Measurements from ENCODE around the gene SF1.

SF1 gene

GRCh38 chr11:64722141-64723065 lies 55.9 kb downstream of the SF1 start:
- DNase-seq: no peak

- no peak for DNase-seq
Observed at GRCh38 chr11:64721359-64721699, 57.0 kb downstream of the SF1 start.

GRCh38 chr11:64720640-64721358 lies 57.5 kb downstream of the SF1 start:
- DNase-seq: no peak

GRCh38 chr11:64720167-64720566 lies 58.2 kb downstream of the SF1 start:
- DNase-seq: no peak

GRCh38 chr11:64719406-64719805 lies 58.9 kb downstream of the SF1 start:
- no peak for DNase-seq

GRCh38 chr11:64718780-64719124 lies 59.6 kb downstream of the SF1 start:
- DNase-seq: no peak

- DNase-seq: no peak
Observed at GRCh38 chr11:64718084-64718779, 60.1 kb downstream of the SF1 start.

- DNase-seq: no peak
Observed at GRCh38 chr11:64717268-64717578, 61.1 kb downstream of the SF1 start.

- no peak for DNase-seq
Observed at GRCh38 chr11:64716473-64717267, 61.7 kb downstream of the SF1 start.

GRCh38 chr11:64715756-64716472 lies 62.4 kb downstream of the SF1 start:
- DNase-seq: no peak

GRCh38 chr11:64715110-64715509 lies 63.2 kb downstream of the SF1 start:
- no peak for DNase-seq

- DNase-seq: no peak
Observed at GRCh38 chr11:64714666-64715065, 63.7 kb downstream of the SF1 start.
